K562 (cell line): ENCODE measurements around the gene HMCN1. TPM values are rescaled to one million over a fixed set of nuclear protein-coding genes. Genes with fewer than 3 reads are reported as not detected.

Experiments used
- ATAC-seq: fragments of 200-7000 bp; cut with Tn5 transposase; 3 replicates; pipeline ENCODE4 v1.9.1; 2020; ENCODE audit warnings: moderate library complexity
- BruUV-seq: library from RNA; stranded (reverse); fragments of 400-500 nt; replicated peaks from 2 replicates; lab custom pipeline; 2021; lab: Mats Ljungman, UMichigan
- CTCF ChIA-PET: fragments of 300-600 bp; formaldehyde crosslinking; extraction: SDS; loops from one replicate; lab custom pipeline; 2021; ENCODE audit warnings: low intra/inter-chr PET ratio; lab: Yijun Ruan, JAX
- POLR2A ChIA-PET: fragments of 300-600, 350-650 bp; sonication (Branson Sonifier 250); formaldehyde crosslinking; extraction: SDS; loops from one replicate; lab custom pipeline; 2021; ENCODE audit warnings: antibody characterized with exemption, inconsistent platforms; lab: Yijun Ruan, JAX
- DNase-seq, 4 experiments: peaks; one replicate each; pipeline versions ENCODE4 v3.0.0 to v3.0.0-alpha.2; 2011 to 2018; ENCODE audit warnings: low spot score in 3 of 4, mixed read lengths in 3 of 4; ENCODE audit errors: extremely low read depth in 1 of 4
- FAIRE-seq: peaks from 2 replicates; lab custom pipeline; 2011; peaks lifted over from hg19 to GRCh38; lab: Jason Lieb, UNC
- H2AFZ ChIP-seq: 2 replicates; pipeline ENCODE4 v1.6.0; 2011; ENCODE audit warnings: low read depth, low read length, control low read depth, inconsistent platforms
- H3K27ac ChIP-seq: fragments of 200-600 bp; 3 replicates; pipeline ENCODE4 v1.8.0; 2011; ENCODE audit warnings: low read depth, mild to moderate bottlenecking, control low read depth, inconsistent platforms, low read length, moderate library complexity, mixed read lengths; ENCODE audit errors: extremely low read depth
- H3K27me3 ChIP-seq, 2 experiments: fragments of 300-600 bp in 1 of 2; 2 replicates in 1 of 2; 3 replicates in 1 of 2; pipeline versions ENCODE4 v1.6.0 to v1.8.0; 2011; ENCODE audit warnings: inconsistent platforms in 2 of 2, low read length in 2 of 2, mild to moderate bottlenecking in 1 of 2, mixed read lengths in 1 of 2, moderate library complexity in 1 of 2; ENCODE audit not compliant: control insufficient read depth in 2 of 2, insufficient read depth in 2 of 2
- H3K36me3 ChIP-seq: fragments of 300-600 bp; 3 replicates; pipeline ENCODE4 v1.8.0; 2011; ENCODE audit warnings: mild to moderate bottlenecking, low read length, inconsistent platforms; ENCODE audit not compliant: control insufficient read depth, insufficient read depth
- H3K4me1 ChIP-seq, 2 experiments: fragments of 200-600 bp in 1 of 2; replicated peaks in 1 of 2; 2 replicates in 1 of 2; 3 replicates in 1 of 2; pipeline versions ENCODE4 v1.5.1 to v1.8.0; 2011; ENCODE audit warnings: inconsistent platforms in 2 of 2, low read length in 2 of 2, mild to moderate bottlenecking in 1 of 2, mixed read lengths in 1 of 2, moderate library complexity in 1 of 2; ENCODE audit not compliant: control insufficient read depth in 2 of 2, insufficient read depth in 2 of 2
- H3K4me2 ChIP-seq: 2 replicates; pipeline ENCODE4 v1.6.1; 2011; ENCODE audit warnings: low read length, control low read depth, inconsistent platforms, mixed read lengths; ENCODE audit not compliant: insufficient read depth
- H3K4me3 ChIP-seq: fragments of 200-600 bp; sonication (generic), shearing (Covaris generic); 2 replicates; pipeline ENCODE4 v1.5.1; 2016; ENCODE audit warnings: control low read depth, inconsistent platforms
- H3K79me2 ChIP-seq: fragments of 200-600 bp; 3 replicates; pipeline ENCODE4 v1.8.0; 2011; ENCODE audit warnings: low read length, inconsistent platforms; ENCODE audit not compliant: control insufficient read depth, insufficient read depth
- H3K9ac ChIP-seq, 2 experiments: 2 replicates each; pipeline versions ENCODE4 v1.6.0 to v1.6.1; 2011; ENCODE audit warnings: low read depth in 2 of 2, low read length in 2 of 2, control low read depth in 1 of 2, inconsistent platforms in 1 of 2, mild to moderate bottlenecking in 1 of 2, mixed read lengths in 1 of 2; ENCODE audit not compliant: insufficient read depth in 1 of 2
- H3K9me1 ChIP-seq: one replicate; pipeline ENCODE4 v1.6.0; 2011; ENCODE audit warnings: inconsistent platforms, mild to moderate bottlenecking, low read length, moderate library complexity; ENCODE audit not compliant: control insufficient read depth, insufficient read depth
- H3K9me3 ChIP-seq: replicated peaks from 2 replicates; pipeline ENCODE4 v1.5.1; 2011; ENCODE audit warnings: low read depth, low read length, inconsistent platforms; ENCODE audit not compliant: control insufficient read depth, insufficient read depth
- H4K20me1 ChIP-seq: replicated peaks from 2 replicates; pipeline ENCODE4 v1.6.1; 2011; ENCODE audit warnings: low read length, inconsistent platforms, mixed read lengths; ENCODE audit not compliant: control insufficient read depth, insufficient read depth
- CLOCK ChIP-seq: fragments of 250-450 bp; sonication (Bioruptor Pico); IDR thresholded peaks from 2 replicates; pipeline ENCODE4 v1.4.0; 2020; ENCODE audit warnings: mild to moderate bottlenecking, moderate library complexity, borderline replicate concordance
- CREM ChIP-seq: IDR thresholded peaks from 2 replicates; pipeline ENCODE4 v1.6.1; 2014; ENCODE audit warnings: antibody characterized with exemption, low read depth
- FOXK1 ChIP-seq: sonication (generic); formaldehyde crosslinking; IDR thresholded peaks from 2 replicates; pipeline ENCODE4 v1.8.0; 2022; ENCODE audit warnings: missing genetic modification reagents, mild to moderate bottlenecking, borderline replicate concordance
- NCOR1 ChIP-seq: fragments of 450-650 bp; IDR thresholded peaks from 2 replicates; pipeline ENCODE4 v1.6.1; 2016; ENCODE audit warnings: mild to moderate bottlenecking, moderate library complexity
- PHF21A ChIP-seq: fragments of 450-650 bp; IDR thresholded peaks from 2 replicates; pipeline ENCODE4 v1.6.1; 2017; ENCODE audit warnings: low read depth, borderline replicate concordance
- POU5F1 ChIP-seq: fragments of 150-350 bp; IDR thresholded peaks from 2 replicates; pipeline ENCODE4 v1.6.1; 2014; ENCODE audit warnings: borderline replicate concordance, low read length, low read depth, mild to moderate bottlenecking; ENCODE audit not compliant: partially characterized antibody
- TSC22D4 ChIP-seq: fragments of 450-650 bp; IDR thresholded peaks from 2 replicates; pipeline ENCODE4 v1.6.1; 2016; ENCODE audit warnings: missing genetic modification characterization, missing biosample characterization, control low read depth
- YBX1 ChIP-seq: fragments of 450-650 bp; IDR thresholded peaks from 2 replicates; pipeline ENCODE4 v1.7.1; 2016; ENCODE audit warnings: mild to moderate bottlenecking
- YY1 ChIP-seq, 3 experiments: IDR thresholded peaks; 2 replicates each; pipeline ENCODE4 v1.6.1; 2011; ENCODE audit warnings: low read length in 2 of 3, mild to moderate bottlenecking in 2 of 3, moderate library complexity in 2 of 3, borderline replicate concordance in 1 of 3, control low read depth in 1 of 3, low read depth in 1 of 3; ENCODE audit not compliant: insufficient read depth in 3 of 3, insufficient replicate concordance in 2 of 3, control insufficient read depth in 1 of 3, insufficient read length in 1 of 3; ENCODE audit errors: extremely low read depth in 1 of 3
- ZBTB1 ChIP-seq: sonication (generic); formaldehyde crosslinking; IDR thresholded peaks from 2 replicates; pipeline ENCODE4 v1.8.1; 2023; ENCODE audit warnings: missing genetic modification reagents, low read depth, mild to moderate bottlenecking, borderline replicate concordance
- ZBTB17 ChIP-seq: fragments of 450-650 bp; formaldehyde crosslinking; IDR thresholded peaks from 2 replicates; pipeline ENCODE4 v1.4.0; 2020; ENCODE audit warnings: mild to moderate bottlenecking
- ZNF263 ChIP-seq: sonication (generic); formaldehyde crosslinking; IDR thresholded peaks from 2 replicates; pipeline ENCODE4 v1.8.0; 2022; ENCODE audit warnings: mild to moderate bottlenecking, missing genetic modification reagents, borderline replicate concordance
- WGBS: fragments of 100-300 bp; shearing (Covaris generic); methylation state at CpG from one replicate; pipeline ENCODE4 v1.1.6; 2016; ENCODE audit warnings: low coverage, mixed read lengths; ENCODE audit not compliant: insufficient coverage; ENCODE audit errors: missing lambda C conversion rate; 5-methylcytosine and 5-hydroxymethylcytosine counted together
- in situ Hi-C: fragments of 300-500 bp; cut with MboI; formaldehyde crosslinking; loops from 4 replicates; pipeline ENCODE4 v1.15.0; 2018; ENCODE audit warnings: inconsistent platforms, mixed read lengths
- intact Hi-C: fragments of 100-400 bp; cut with micrococcal nuclease; formaldehyde crosslinking; loops from 2 replicates; pipeline ENCODE4 v1.14.2; 2022
- polyA plus RNA-seq, 8 experiments: library from polyadenylated mRNA; depleted of rRNA in 4 of 8; stranded (reverse) in 5 of 8; unstranded in 3 of 8; fragments of >200 nt; fragmentation: Nextera tagmentation in 2 of 8; fragmentation: Illumina TruSeq in 1 of 8; extraction: Ambion mirVana in 2 of 8; extraction: Trizol in 1 of 8; gene quantifications; 2 replicates each; pipeline versions ENCODE4 v1.2.1 to v1.2.3, GENCODE V29; 2011 to 2014; ENCODE audit warnings: inconsistent platforms in 1 of 8, missing spikeins in 1 of 8
- total RNA-seq, 7 experiments: library from RNA; depleted of rRNA in 6 of 7; stranded (reverse); fragments of >200 nt in 6 of 7; fragmentation: Illumina TruSeq in 2 of 7; extraction: Trizol in 2 of 7; gene quantifications; 2 replicates each; pipeline versions ENCODE4 v1.2.1 to v1.2.3, GENCODE V29; 2011 to 2021; ENCODE audit warnings: low replicate concordance in 1 of 7

The HMCN1 gene
- total and polyA plus RNA-seq, 9 of the 15 experiments (the other 6 are each of a cell fraction or from before 2014, with no cell fraction given) = 0.07 to 0.36 (median 0.21) TPM

DNA sequence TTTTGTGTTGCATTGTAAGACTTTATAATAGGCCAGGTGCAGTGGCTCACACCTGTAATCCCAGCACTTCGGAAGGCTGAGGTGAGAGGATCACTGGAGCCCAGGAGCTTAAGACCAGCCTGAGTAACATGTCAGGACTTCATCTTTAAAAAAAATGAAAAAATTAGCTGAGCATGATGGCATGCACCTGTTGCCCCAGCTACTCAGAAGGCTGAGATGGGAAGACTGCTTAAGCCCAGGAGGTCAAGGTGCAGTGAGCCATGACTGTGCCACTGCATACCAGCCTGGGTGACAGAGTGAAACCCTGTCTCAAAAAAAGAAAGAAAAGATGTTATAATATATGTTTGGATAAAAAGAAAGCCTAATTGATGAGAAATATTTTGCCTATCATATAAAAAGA is 34.9 kb downstream of the HMCN1 start:
- Histone ChIP-seq H2AFZ (no peak overlapping the region), H3K9me3 (no peaks in the 10 kb centered on the region), H3K4me3 (no peak overlapping the region), H3K9ac (no peak overlapping the region), H3K4me2 (no peak overlapping the region), H4K20me1 (no peaks in the 10 kb centered on the region)
- ATAC-seq (no peak), DNase-seq (no peak), FAIRE-seq (no peak)
- in situ Hi-C loops (no loop called here), intact Hi-C loops (no loop called here)
- CTCF ChIA-PET = no interaction called here
- no TSS peak for BruUV-seq
- POLR2A ChIA-PET = interaction anchor here (0.6 kb wide), 1 partner anchor 43 kb away, joined by 4 read pairs; no protein-coding TSS in a partner anchor
- TF ChIP-seq ZBTB17 (CRISPR knock-in tag) (no peak), FOXK1 (CRISPR knock-in tag) (no peak), ZBTB1 (no peak), PHF21A (no peak), ZNF263 (no peak), TSC22D4 (tag) (no peak)
- TF ChIP-seq, all 486 proteins: peak for 0
- Histone ChIP-seq H3K4me1 (no peaks in the 10 kb centered on the region), H3K79me2 (no peaks in the 10 kb centered on the region), H3K27me3 (no peaks in the 10 kb centered on the region), H3K9me1 (no peaks in the 10 kb centered on the region), H3K27ac (no peak overlapping the region), H3K36me3 (no peaks in the 10 kb centered on the region)
- WGBS = 0% methylated on average over 1 of the region's 1 CpG

DNA sequence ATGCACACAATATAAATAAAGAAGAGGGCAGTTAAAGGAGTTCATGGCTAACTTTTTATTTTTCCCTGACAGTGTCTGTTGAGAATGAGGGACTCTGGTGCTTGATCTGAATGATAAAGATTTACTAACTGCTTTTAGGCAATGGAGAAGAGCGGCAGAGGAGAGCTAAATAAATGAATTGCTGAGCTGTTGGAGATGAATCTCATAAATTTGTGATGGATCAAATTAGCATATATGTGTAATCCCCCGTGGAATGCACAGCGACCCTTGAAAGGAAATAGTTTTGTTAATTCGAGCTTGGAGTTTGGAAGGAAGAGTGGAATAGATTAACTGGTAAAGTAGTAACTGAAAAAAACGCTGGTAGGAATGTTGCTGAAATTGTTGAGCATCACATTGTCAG is 40.2 kb downstream of the HMCN1 start:
- Histone ChIP-seq H3K4me2 (no peak overlapping the region), H3K9me1 (no peaks in the 10 kb centered on the region), H3K4me3 (no peak overlapping the region), H3K36me3 (no peaks in the 10 kb centered on the region), H3K9ac (no peak overlapping the region), H2AFZ (no peak overlapping the region), H4K20me1 (no peaks in the 10 kb centered on the region), H3K9me3 (no peaks in the 10 kb centered on the region), H3K79me2 (no peaks in the 10 kb centered on the region), H3K4me1 (no peaks in the 10 kb centered on the region), H3K27ac (no peak overlapping the region), H3K27me3 (no peaks in the 10 kb centered on the region; a peak in 1 of 5 replicates)
- intact Hi-C loops (no loop called here), in situ Hi-C loops (no loop called here)
- ChIA-PET POLR2A (no interaction called here), CTCF (no interaction called here)
- TF ChIP-seq POU5F1 (no peak), CLOCK (CRISPR knock-in tag) (no peak), YY1 (IDR thresholded peaks at IDR 0.05; ENCODE audit: borderline replicate concordance in 1 of 3, control insufficient read depth in 1 of 3, extremely low read depth in 1 of 3, insufficient read depth in 3 of 3, insufficient read length in 1 of 3, insufficient replicate concordance in 2 of 3, low read depth in 1 of 3, low read length in 2 of 3) (no peak), NCOR1 (no peak), CREM (no peak), YBX1 (no peak)
- FAIRE-seq (no peak), DNase-seq (no peak), ATAC-seq (no peak)
- under 1% methylated on average over 5 of the region's 5 CpGs for WGBS
- BruUV-seq = no TSS peak
